CD4-positive, alpha-beta T cell treated with Interleukin-2 at 100 ng/mL for 4 hours (primary cell): ENCODE data around the gene CEP95.
"Not testable (repeated sequence)": the region's sequence is repeated elsewhere in the genome, so short reads cannot be mapped to it uniquely, and the experiment has no call there.

ENCODE experiments used
- DNase-seq: peaks from one replicate; pipeline ENCODE4 v3.0.0-alpha.2; 2020; ENCODE audit warnings: low spot score

Gene CEP95

GRCh38 chr17:64495300-64495699, 11.5 kb upstream of the CEP95 start:
- not testable (repeated sequence) for DNase-seq

- peak; percentile 12 for DNase-seq
These were observed 10.4 kb upstream of the CEP95 start for GRCh38 chr17:64496348-64496785.

DNA sequence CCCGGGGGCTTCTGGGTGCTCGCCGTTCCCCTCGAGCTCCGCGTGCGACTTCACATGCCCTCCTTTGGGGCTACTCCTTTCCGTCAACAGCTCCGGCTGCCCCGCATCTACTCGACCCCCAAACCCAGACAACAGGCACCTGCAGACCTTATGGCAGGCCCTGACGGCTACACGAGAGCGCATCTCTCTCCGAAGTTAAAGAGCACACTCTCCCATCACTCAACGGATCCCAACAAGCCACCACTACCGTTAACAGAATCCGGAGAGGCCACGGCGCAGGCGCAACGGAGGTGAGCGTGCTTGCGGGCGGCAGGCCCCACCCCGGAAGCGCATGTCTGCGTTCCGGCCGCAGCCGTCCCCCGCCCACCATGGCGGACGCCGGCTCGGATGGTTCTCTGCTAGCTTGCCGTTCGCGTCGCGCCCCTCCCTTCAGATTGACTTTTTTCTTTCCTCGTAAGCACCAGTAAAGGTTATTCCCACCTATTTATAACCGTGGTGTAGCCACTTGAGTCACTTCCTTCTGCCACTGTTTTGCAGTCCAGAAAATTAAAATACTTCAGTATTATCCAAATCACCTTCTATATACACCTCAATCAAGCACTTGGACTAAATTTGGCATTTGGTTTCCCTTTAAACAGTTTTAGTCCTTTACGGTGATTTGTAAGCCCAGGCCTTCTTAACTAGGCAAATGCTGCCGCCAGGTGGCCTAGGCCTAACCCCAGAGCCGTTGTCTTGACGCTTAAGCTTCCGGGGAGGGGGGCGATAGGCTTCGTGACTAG, 9.8 kb upstream of the CEP95 start, which contains the start of gene POLG2:
TSS of gene POLG2 (minus strand) at position 269 of the 779 bp plus-strand sequence. CDS start at position 183, 86 bp downstream.
- DNase-seq: peak; percentile 95

DNA sequence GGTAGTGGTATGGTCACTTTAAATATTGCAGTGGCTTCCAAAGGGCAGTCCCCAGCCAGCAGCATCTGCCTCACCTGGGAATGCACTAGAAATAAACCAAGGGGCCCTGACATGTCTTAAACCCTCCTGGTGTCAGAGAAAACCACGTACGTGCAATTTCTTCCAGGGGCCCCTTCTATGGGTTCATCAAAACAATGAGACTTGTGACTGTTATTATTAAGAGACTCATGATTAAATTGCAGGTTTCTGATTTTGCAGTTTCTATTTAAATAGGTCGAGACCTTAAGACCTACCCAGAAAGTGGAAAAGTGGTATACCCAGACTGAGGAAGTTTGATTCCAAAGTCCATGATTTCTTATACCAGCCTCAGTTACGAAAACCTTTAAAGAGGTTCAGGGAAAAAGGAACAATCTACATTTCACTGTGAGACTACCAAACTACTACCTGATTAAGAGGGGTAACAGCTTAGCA, 9.2 kb upstream of the CEP95 start:
- DNase-seq: no peak

- no peak for DNase-seq
These were observed 8.2 kb upstream of the CEP95 start for GRCh38 chr17:64498308-64499203.

- DNase-seq: no peak
These were observed 6.8 kb upstream of the CEP95 start for GRCh38 chr17:64499805-64500486.

GRCh38 chr17:64500487-64500859, 6.3 kb upstream of the CEP95 start:
- DNase-seq: no peak

- no peak for DNase-seq
These were observed 5.7 kb upstream of the CEP95 start for GRCh38 chr17:64500862-64501765.

DNA sequence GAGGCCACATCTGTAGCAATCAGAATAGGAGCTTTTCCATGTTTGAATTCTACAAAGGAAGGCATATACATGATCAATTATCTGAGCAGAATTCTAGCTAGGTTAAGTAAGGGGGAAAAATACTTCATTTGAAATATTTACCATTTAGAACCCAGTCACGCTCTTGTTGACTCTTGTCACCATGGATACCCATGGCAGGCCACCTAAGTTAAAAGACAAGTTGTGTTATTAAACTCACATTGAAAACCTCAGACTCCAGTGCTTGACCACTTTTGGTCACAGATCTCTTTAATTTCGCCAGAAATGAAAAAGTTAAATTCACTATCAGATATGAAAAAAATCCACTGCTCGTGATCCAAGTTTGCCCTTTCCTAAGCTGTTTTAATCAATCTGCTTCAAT, 4.8 kb upstream of the CEP95 start:
- DNase-seq: no peak

DNA sequence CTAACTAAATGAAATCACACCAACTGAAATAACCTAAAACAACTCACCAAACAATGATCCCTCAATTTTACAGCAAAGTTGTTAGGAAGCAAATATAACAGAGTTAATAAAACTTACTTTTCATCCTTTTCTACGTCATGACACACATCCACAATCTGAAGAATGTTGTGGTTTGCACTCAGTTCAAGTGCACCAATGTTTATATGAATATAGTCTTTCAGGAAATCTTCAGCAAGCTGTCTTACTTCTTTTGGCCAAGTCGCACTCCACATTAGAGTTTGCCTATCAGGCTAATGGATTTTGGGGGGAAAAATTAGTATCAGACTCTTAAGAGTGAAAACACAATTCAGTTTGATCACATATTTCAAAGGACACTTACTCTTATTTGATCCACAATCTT, 4.0 kb upstream of the CEP95 start:
- DNase-seq: no peak

DNA sequence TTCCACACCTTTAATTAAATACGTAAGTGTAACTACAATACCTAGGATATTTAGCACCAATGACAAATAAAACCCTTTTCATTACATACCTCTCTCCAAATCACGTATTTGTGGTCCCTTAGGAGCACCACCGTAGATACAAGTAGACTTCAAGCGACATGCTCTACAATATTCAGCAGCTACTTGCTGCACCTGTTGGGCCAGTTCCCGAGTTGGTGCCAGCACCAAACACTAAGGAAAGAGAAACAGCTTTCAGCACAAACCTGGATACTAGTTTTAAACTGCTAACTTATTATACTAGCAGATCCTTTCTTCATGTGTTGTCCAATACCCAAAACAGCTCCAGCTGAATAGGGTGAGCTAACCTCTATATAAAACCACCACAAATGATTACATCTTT, 3.4 kb upstream of the CEP95 start:
- DNase-seq: no peak

DNA sequence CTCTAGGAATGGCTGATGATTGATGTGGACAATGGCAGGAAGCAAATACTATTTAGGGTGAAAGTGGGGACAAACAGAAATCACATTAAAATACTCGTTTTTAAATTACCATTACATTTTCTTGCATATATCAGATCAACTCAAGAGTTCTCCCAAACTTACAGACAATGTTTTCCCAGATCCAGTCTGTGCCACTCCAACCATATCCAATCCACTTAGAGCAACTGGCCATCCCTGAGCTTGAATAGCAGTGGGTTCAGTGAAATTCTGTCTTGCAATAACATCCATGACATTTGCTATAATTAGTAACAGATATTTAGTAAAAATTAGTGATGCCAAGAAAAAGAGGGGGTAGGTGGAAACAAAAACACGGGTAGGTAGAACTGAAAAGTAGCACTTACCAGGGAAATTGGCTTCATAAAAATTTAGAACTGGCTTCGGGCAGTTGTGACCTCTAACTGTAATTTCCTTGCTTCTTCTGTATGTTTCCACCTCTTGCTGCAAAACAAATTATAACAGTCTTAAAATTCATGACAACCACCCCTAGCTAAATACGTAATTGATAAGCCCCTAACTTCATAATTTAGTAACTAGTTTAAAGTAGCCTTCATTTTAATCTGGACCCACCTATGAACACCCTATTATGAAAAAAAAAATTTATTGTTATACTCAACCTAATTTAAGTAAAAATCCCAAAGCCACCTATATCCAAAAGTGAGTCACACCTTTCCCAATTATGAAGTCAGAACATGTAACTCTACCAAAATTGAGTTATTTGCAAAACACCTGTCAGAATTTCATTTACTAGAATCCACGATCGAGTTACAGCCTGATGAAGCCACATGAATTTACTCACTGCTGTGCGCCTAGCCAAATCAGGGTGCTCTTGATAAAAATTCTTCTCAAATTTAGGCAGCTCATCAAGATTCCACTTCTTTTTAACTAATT, 2.7 kb upstream of the CEP95 start:
- DNase-seq: no peak

GRCh38 chr17:64504769-64505339, 1.9 kb upstream of the CEP95 start:
- DNase-seq: no peak

- peak; percentile 94 for DNase-seq
These were observed 1.2 kb upstream of the CEP95 start for GRCh38 chr17:64505340-64506200.

DNA sequence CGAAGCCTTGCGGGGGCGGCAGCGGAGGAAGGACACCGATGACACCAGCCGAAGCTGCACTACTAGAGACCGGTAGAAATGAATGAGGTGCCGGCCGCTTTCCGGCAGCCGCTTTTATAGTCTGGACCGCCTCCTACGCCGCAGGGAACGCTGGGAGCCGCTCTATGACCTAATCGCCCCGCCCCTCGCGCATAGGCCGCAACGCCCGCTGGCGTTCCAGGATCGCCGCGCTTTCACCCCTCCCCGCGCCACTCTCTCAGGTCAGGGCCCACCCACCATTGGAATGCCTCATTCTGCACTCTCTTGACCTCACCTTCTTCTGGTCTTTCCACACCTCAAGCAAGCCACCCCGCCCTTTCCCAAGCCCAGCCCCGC, 589 bp upstream of the CEP95 start, which contains the start of gene DDX5:
TSS of gene DDX5 (minus strand) at position 89 of the 375 bp plus-strand sequence. CDS start 170 bp downstream, outside the sequence.
- DNase-seq: peak; percentile 97

DNA sequence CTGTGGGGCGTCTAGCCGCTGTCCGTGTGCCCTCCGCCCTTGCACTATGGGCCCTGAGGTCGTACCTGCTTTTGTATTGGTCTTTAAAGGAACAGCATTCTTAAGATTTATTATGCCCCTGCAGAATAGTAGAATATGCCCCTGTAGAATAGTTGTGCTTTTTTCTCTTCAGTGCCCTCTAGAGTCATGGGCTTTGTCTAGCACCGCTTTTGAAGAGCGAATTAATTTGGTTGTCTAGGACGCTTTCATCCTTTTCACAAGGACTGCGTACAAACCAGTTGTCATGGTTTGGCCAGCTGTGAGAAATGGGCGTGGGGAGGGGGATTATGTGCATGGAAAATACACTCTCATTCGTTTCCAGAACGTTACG, 621 bp downstream of the CEP95 start:
- peak; percentile 77 for DNase-seq

DNA sequence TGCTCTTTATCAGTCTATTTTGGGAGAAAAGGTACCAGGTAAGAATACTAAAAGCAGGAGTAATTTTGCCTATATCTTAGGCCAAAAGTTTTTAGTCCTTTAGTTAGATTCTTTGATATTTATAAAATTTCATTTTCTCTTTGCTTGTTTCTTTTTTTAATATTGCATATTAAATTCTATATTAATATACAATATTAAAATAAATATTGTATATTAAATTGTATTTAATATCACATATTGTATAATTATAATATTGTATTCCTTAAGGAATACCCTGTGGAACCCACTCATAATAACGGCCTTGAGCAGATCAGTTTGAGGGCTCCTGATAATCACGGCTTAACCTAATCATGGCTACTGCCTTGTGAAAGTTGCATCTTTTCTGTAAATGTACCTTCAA, 1.9 kb downstream of the CEP95 start:
- DNase-seq: no peak

- DNase-seq: no peak
These were observed 2.4 kb downstream of the CEP95 start for GRCh38 chr17:64509179-64509578.

GRCh38 chr17:64515419-64515818, 8.6 kb downstream of the CEP95 start:
- DNase-seq: no peak
